Ishikawa (cell line): ENCODE results near the gene PRDM7.

Experiments used
- CEBPB ChIP-seq: IDR thresholded peaks from 2 replicates; pipeline ENCODE4 v1.6.1; 2012
- CREB1 ChIP-seq: IDR thresholded peaks from 2 replicates; pipeline ENCODE4 v1.6.1; 2012; ENCODE audit warnings: low read depth
- EGR1 ChIP-seq: IDR thresholded peaks from 2 replicates; pipeline ENCODE4 v1.6.1; 2012
- MAX ChIP-seq: IDR thresholded peaks from 2 replicates; pipeline ENCODE4 v1.6.1; 2012
- NFIC ChIP-seq: IDR thresholded peaks from 2 replicates; pipeline ENCODE4 v1.6.1; 2012
- RAD21 ChIP-seq: IDR thresholded peaks from 2 replicates; pipeline ENCODE4 v1.6.1; 2012; ENCODE audit warnings: low read depth
- REST ChIP-seq: IDR thresholded peaks from 2 replicates; pipeline ENCODE4 v1.6.1; 2012; ENCODE audit warnings: low read depth, mild to moderate bottlenecking
- TAF1 ChIP-seq: IDR thresholded peaks from 2 replicates; pipeline ENCODE4 v1.6.1; 2012; ENCODE audit warnings: low read depth, mild to moderate bottlenecking
- TCF12 ChIP-seq: IDR thresholded peaks from 2 replicates; pipeline ENCODE4 v1.6.1; 2012; ENCODE audit warnings: low read depth
- TEAD4 ChIP-seq: IDR thresholded peaks from 2 replicates; pipeline ENCODE4 v1.6.1; 2012
- YY1 ChIP-seq: IDR thresholded peaks from 2 replicates; pipeline ENCODE4 v1.6.1; 2012; ENCODE audit warnings: low read depth

GRCh38 chr16:90084215-90084950 lies 7.3 kb upstream of the PRDM7 start:
- TF ChIP-seq MAX (no peak), NFIC (no peak), EGR1 (no peak), CEBPB (no peak), REST (no peak), CREB1 (no peak), YY1 (no peak), TEAD4 (no peak), TCF12 (no peak), TAF1 (no peak), RAD21 (no peak)
